Measurements from ENCODE around the gene SMG5.

SMG5 gene

DNA sequence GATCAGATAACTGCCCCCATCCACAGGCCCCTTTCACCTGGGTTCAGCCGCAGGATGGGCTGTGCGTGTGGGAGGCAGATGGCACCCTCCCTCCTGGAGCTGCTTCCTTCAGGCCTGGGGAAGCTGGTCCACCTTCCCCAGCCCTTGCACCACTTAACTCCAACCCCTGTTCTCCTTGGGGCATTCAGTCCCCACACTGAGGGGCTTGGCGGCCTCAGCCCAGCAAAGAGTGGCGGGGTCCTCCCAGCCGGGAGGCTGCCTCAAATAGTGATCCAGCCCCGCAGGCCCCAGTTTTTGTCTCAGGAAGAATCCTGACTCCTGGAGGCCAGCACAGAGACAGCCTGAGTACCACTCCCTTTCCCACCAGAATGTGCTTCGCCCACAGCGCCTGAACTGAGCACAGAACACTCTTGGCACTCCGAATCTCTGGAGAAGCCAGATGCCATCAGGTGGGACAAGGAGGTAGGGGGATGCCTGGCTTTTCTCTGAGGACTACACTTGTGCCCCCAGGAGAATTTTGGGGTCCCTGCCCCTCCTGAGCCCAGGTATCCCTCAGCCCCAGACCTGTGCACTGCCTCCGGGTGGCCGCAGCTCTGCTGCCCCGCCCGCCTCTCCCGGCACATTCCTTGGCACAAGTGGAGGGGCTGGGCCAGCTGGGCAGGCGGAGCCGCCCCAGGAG lies 35.7 kb downstream of the SMG5 start:
- Mint-ChIP-seq H3K4me1 (ENCODE audit: low read depth in 2 of 2) (peaks cover 15 to 18% of the 10 kb centered on the region in 2 donors), H3K9me3 (no peaks in the 10 kb centered on the region), H3K36me3 (ENCODE audit: insufficient read depth) (peaks cover 39% of the 10 kb centered on the region), H3K4me3 (peak overlapping the region in 1 of 2 donors; percentile 41), H3K27me3 (no peaks in the 10 kb centered on the region), H3K27ac (peak overlapping the region in 1 of 2 donors; percentile 60)
- no peak for ATAC-seq (replicated peaks)
- no peak for DNase-seq

DNA sequence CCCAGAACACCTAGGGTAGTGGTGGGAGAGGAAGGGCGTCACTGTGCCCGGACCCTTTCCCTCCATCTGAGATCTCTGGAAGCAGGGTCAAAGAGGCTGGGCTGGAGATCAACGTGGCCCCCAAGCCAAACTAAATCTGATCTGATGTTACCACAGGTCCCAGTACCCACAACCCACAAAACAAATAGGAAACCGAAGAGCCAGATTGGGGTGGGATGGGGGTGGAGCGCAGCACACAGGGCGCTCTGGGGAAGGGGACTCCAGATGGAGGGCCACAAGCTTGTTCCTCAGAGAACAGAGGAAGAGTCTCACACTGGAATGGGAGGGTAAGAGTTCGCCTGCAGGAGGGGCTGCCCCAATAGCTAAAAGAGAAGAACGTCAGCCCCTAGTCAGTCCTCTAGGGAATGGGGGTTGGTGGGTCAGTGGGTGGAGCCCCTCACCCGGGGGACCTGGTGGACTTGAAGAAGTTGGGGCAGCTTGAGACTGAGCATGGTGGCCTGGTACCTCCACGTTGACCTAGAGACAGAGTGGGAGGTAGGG lies 36.3 kb downstream of the SMG5 start:
- no peak for DNase-seq
- H3K27ac Mint-ChIP-seq: peak overlapping the region in 1 of 2 donors; percentile 41
- no peaks in the 10 kb centered on the region for H3K27me3 Mint-ChIP-seq
- no peaks in the 10 kb centered on the region for H3K9me3 Mint-ChIP-seq
- peaks cover 45% of the 10 kb centered on the region for H3K36me3 Mint-ChIP-seq (ENCODE audit: insufficient read depth)
- peak overlapping the region; percentile 90 for H3K4me3 Mint-ChIP-seq
- H3K4me1 Mint-ChIP-seq (ENCODE audit: low read depth in 2 of 2): peaks cover 15 to 18% of the 10 kb centered on the region in 2 donors
- ATAC-seq (replicated peaks): no peak

DNA sequence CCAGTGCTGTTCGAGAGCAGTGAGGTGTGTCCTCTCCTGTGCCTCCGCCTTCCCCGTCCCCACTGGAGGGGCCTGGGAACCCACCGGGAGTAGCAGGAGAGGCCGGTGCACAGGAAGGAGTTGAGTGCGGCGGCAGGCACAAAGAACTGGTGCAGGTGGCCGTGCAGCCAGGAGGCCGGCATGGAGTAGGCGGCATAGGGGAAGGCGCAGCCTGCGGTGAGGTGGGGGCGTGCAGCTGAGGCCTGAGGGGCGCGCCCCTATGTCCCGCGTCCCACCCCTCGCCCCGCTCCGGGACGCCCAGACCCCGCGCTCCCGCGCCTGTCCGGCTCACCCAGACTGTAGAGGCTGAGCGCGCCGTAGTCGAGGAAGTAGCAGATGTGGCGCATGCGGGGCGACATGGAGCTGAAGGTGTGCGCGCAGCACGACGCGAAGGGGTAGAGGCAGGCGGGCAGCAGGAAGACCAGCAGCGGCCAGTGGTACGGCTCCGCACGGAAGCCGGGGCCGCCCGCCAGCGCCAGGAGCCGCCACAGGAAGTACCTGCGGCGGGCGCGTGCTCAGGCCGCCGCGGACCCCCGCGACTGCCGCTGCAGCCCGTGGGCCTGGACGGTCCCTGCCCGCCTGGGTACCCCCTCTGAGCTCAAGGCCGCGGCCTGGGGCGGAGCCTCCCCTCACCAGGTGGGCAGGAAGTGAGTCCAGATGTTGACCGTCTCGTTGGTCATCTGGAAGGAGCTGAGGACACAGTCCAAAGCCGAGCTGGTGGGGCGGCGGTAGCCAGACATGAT lies 37.0 kb downstream of the SMG5 start:
- Mint-ChIP-seq H3K9me3 (no peaks in the 10 kb centered on the region), H3K27me3 (no peaks in the 10 kb centered on the region), H3K4me3 (peak overlapping the region; percentile 90), H3K4me1 (ENCODE audit: low read depth in 2 of 2) (peaks cover 15 to 21% of the 10 kb centered on the region in 2 donors), H3K36me3 (ENCODE audit: insufficient read depth) (peaks cover 40% of the 10 kb centered on the region), H3K27ac (peak overlapping the region; percentile 70 to 86)
- DNase-seq (peak; percentile 27 to 33 (median 30)), ATAC-seq (replicated peaks) (peak; percentile 82)

DNA sequence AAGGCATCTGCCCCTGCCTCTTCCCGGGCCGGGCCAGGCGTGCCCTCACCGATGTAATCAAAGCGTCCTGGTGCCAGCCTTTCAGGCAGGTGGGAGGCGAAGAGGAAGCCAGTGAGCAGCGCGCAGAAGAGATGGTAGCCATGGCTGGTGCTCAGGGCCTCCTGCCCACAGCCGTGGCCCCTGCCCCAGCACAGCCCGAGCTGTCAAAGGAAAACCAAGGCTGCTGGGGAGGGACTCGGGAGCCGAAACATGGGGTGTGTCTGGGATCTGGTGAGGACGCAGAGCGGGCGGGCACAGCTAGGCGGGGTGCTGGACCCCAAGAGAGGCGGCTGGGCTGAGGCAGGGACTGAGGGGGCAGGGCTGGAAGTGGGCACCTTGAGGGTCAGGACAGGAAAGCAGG lies 37.9 kb downstream of the SMG5 start:
- peak overlapping the region; percentile 90 for H3K4me3 Mint-ChIP-seq
- peaks cover 15 to 24% of the 10 kb centered on the region in 2 donors for H3K4me1 Mint-ChIP-seq (ENCODE audit: low read depth in 2 of 2)
- H3K9me3 Mint-ChIP-seq: no peaks in the 10 kb centered on the region
- H3K27me3 Mint-ChIP-seq: no peaks in the 10 kb centered on the region
- DNase-seq (no peak), ATAC-seq (replicated peaks) (no peak)
- H3K36me3 Mint-ChIP-seq (ENCODE audit: insufficient read depth): peaks cover 37% of the 10 kb centered on the region
- peak overlapping the region; percentile 70 to 86 for H3K27ac Mint-ChIP-seq

DNA sequence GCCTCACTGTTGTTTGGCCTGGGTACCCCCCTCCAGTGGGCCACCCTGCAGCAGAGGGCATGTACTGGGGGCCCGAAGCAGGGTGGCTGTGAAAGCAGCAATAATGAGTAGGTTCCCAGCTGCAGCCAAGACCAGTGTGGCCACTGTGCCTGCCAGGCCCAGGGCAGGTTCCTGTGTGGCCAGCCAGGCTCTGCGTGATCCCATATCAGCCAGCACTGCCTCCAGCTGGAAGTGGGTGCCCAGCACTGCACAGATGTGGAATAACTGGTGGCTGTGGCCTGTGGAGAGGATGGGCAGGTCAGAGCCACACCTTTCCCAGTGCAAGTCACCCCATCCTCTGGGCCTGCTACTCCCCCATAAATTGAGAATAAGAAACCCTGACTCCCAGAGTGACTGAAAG lies 38.5 kb downstream of the SMG5 start:
- Mint-ChIP-seq H3K4me3 (peak overlapping the region; percentile 90), H3K9me3 (no peaks in the 10 kb centered on the region), H3K36me3 (ENCODE audit: insufficient read depth) (peaks cover 39% of the 10 kb centered on the region), H3K4me1 (ENCODE audit: low read depth in 2 of 2) (peaks cover 15 to 26% of the 10 kb centered on the region in 2 donors), H3K27ac (peak overlapping the region in 1 of 2 donors; percentile 70), H3K27me3 (no peaks in the 10 kb centered on the region)
- DNase-seq (no peak), ATAC-seq (replicated peaks) (no peak)

DNA sequence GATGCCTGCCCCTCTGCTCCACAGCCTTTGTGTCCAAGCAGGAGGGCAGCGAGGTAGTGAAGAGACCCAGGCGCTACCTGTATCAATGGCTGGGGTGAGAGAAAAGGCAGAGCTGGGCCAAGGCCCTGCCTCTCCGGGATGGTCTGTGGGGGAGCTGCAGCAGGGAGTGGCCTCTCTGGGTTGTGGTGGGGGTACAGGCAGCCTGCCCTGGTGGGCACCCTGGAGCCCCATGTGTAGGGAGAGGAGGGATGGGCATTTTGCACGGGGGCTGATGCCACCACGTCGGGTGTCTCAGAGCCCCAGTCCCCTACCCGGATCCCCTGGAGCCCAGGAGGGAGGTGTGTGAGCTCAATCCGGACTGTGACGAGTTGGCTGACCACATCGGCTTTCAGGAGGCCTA lies 39.9 kb downstream of the SMG5 start:
- no peak for DNase-seq
- H3K27me3 Mint-ChIP-seq: no peaks in the 10 kb centered on the region
- H3K4me1 Mint-ChIP-seq (ENCODE audit: low read depth in 2 of 2): peaks cover 15 to 26% of the 10 kb centered on the region in 2 donors
- H3K4me3 Mint-ChIP-seq: no peak overlapping the region
- no peak for ATAC-seq (replicated peaks)
- no peaks in the 10 kb centered on the region for H3K9me3 Mint-ChIP-seq
- peak overlapping the region; percentile 13 to 71 for H3K27ac Mint-ChIP-seq
- peaks cover 40% of the 10 kb centered on the region for H3K36me3 Mint-ChIP-seq (ENCODE audit: insufficient read depth)

DNA sequence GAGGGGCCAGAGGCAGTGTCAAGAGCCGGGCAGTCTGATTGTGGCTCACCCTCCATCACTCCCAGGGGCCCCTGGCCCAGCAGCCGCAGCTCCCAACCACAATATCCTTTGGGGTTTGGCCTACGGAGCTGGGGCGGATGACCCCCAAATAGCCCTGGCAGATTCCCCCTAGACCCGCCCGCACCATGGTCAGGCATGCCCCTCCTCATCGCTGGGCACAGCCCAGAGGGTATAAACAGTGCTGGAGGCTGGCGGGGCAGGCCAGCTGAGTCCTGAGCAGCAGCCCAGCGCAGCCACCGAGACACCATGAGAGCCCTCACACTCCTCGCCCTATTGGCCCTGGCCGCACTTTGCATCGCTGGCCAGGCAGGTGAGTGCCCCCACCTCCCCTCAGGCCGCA lies 40.7 kb downstream of the SMG5 start, which contains the start of gene BGLAP:
Gene BGLAP (plus strand): TSS at position 259 of the 400 bp plus-strand sequence. CDS start 48 bp downstream, at position 307.
- DNase-seq: no peak
- H3K4me3 Mint-ChIP-seq: no peak within 1 kb of the TSS
- H3K9me3 Mint-ChIP-seq: no peaks in the 10 kb centered on the region
- no peak for ATAC-seq (replicated peaks)
- no peaks in the 10 kb centered on the region for H3K27me3 Mint-ChIP-seq
- H3K27ac Mint-ChIP-seq: peak within 1 kb of the TSS; percentile 13 to 71
- H3K4me1 Mint-ChIP-seq (ENCODE audit: low read depth in 2 of 2): peaks cover 15 to 23% of the 10 kb centered on the region in 2 donors
- peaks cover 44% of the 10 kb centered on the region for H3K36me3 Mint-ChIP-seq (ENCODE audit: insufficient read depth)

DNA sequence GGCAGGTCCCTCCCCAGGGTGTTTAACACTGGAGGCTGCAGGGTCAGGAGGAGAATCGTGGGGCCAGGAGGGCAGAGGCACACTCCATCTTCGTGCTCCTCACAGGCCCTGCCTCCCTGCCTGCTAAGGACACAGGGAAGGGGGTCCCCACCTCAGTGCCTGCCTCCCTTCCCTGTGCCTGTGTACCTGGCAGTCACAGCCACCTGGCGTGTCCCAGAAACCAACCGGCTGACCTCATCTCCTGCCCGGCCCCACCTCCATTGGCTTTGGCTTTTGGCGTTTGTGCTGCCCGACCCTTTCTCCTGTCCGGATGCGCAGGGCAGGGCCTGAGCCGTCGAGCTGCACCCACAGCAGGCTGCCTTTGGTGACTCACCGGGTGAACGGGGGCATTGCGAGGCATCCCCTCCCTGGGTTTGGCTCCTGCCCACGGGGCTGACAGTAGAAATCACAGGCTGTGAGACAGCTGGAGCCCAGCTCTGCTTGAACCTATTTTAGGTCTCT lies 41.3 kb downstream of the SMG5 start:
- no peak for DNase-seq
- Mint-ChIP-seq H3K9me3 (no peaks in the 10 kb centered on the region), H3K27me3 (no peaks in the 10 kb centered on the region), H3K4me1 (ENCODE audit: low read depth in 2 of 2) (peaks cover 15 to 23% of the 10 kb centered on the region in 2 donors), H3K4me3 (no peak overlapping the region), H3K36me3 (ENCODE audit: insufficient read depth) (peaks cover 46% of the 10 kb centered on the region), H3K27ac (no peak overlapping the region)
- no peak for ATAC-seq (replicated peaks)

DNA sequence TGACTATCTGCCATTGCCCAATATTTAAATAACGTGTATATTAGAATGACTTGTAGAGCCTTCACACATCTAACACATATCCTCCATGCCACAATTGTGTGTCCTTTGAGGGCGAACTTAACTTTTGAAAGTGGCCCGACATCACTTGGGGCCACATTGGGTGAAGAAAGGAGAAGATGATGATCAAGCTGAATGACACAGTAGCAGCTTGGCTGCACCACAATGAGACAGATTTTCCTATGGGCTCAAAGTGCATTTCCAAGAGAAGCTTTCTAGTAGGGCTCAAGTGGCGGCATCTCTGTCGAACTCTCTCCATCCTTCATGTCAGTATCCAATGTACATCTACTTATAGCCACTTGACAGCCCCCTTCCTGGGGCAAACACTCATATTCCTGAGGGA lies 44.4 kb downstream of the SMG5 start:
- no peaks in the 10 kb centered on the region for H3K27me3 Mint-ChIP-seq
- H3K36me3 Mint-ChIP-seq (ENCODE audit: insufficient read depth): peaks cover 48% of the 10 kb centered on the region
- no peak overlapping the region for H3K4me3 Mint-ChIP-seq
- ATAC-seq (replicated peaks) (no peak), DNase-seq (no peak)
- no peaks in the 10 kb centered on the region for H3K9me3 Mint-ChIP-seq
- H3K27ac Mint-ChIP-seq: no peak overlapping the region
- H3K4me1 Mint-ChIP-seq (ENCODE audit: low read depth in 2 of 2): peaks cover 0 to 8% of the 10 kb centered on the region in 2 donors

DNA sequence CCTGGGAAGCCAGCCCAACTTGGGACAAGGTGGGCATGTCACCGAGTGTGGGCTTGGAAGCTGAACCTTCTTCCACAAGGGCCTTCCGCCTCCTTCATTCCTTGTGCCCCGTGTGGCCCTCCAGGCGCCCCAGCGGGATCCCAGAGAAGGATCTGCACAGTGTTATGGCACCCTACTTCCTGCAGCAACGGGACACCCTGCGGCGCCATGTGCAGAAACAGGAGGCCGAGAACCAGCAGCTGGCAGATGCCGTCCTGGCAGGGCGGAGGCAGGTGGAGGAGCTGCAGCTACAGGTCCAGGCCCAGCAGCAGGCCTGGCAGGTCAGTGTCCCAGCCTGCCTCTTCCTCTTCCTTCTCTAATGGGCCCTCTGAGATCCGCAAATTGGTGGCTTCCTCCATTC lies 46.5 kb downstream of the SMG5 start:
- H3K27ac Mint-ChIP-seq: peak overlapping the region in 1 of 2 donors; percentile 13
- peaks cover 52% of the 10 kb centered on the region for H3K36me3 Mint-ChIP-seq (ENCODE audit: insufficient read depth)
- no peaks in the 10 kb centered on the region for H3K9me3 Mint-ChIP-seq
- no peaks in the 10 kb centered on the region for H3K27me3 Mint-ChIP-seq
- peaks cover 0 to 8% of the 10 kb centered on the region in 2 donors for H3K4me1 Mint-ChIP-seq (ENCODE audit: low read depth in 2 of 2)
- no peak overlapping the region for H3K4me3 Mint-ChIP-seq
- no peak for ATAC-seq (replicated peaks)
- DNase-seq: no peak

DNA sequence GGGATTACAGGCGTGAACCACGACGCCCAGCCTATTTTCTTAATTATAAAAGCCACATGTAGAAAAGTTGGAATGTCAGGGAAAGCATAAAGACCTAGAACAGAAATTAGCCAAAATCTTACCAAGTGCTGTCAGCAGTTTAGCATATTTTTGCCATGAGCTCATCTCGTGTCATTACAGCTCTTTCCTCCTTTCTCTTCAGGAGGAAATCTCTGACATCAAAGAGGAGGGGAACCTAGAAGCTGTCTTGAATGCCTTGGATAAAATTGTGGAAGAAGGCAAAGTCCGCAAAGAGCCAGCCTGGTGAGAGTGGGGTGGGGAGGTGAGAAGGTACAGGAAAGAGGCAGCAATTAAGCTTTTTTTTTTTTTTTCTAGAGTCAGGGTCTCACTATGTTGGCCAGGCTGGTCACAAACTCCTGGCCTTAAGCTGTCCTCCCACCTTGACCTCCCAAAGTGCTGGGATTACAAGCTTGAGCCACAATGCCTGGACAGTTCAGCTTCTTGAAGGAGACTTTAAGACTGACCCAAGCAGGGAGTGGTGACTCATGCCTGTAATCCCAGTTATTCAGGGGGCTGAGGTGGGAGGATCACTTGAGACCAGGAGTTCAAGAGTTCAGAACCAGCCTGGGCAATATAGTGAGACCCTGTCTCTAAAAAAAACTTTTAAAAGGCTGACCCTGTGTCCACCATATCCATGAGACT lies 49.0 kb downstream of the SMG5 start:
- peaks cover 65% of the 10 kb centered on the region for H3K36me3 Mint-ChIP-seq (ENCODE audit: insufficient read depth)
- DNase-seq (no peak), ATAC-seq (replicated peaks) (no peak)
- no peaks in the 10 kb centered on the region for H3K9me3 Mint-ChIP-seq
- no peaks in the 10 kb centered on the region for H3K27me3 Mint-ChIP-seq
- H3K27ac Mint-ChIP-seq: no peak overlapping the region
- H3K4me1 Mint-ChIP-seq (ENCODE audit: low read depth in 2 of 2): no peaks in the 10 kb centered on the region
- no peak overlapping the region for H3K4me3 Mint-ChIP-seq

DNA sequence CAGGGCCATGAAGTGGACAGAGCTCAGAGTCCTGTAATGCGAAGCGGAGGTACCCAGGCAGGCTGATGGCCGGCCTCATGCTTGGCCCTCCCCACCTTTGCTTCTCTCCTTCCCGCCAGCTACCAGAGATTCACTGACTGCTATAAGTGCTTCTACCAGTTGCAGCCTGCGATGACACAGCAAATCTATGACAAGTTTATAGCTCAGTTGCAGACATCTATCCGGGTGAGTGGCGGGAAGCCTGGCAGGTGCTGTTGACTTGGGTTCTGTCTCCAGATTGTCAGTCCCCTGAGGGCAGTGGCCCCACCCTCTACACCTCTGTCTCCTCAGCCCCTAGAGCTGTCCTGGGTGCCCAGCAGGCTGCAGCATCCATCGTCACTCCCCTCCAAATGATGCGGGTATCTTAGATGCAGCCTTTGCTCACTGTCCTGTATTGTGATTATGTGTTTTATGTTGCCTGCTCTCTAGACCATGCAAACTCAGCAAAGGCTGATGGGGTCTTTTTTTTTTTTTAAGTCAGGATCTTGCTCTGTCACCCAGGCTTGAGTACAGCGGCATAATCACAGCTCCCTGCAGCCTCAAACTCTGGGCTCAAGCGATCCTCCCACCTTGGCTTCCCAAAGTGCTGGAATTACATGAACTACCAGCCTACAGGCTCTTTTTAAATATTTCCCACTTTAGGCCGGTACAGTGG lies 50.3 kb downstream of the SMG5 start:
- no peaks in the 10 kb centered on the region for H3K27me3 Mint-ChIP-seq
- no peak for ATAC-seq (replicated peaks)
- H3K9me3 Mint-ChIP-seq: no peaks in the 10 kb centered on the region
- H3K27ac Mint-ChIP-seq: no peak overlapping the region
- H3K4me1 Mint-ChIP-seq (ENCODE audit: low read depth in 2 of 2): no peaks in the 10 kb centered on the region
- no peak for DNase-seq
- peaks cover 66% of the 10 kb centered on the region for H3K36me3 Mint-ChIP-seq (ENCODE audit: insufficient read depth)
- H3K4me3 Mint-ChIP-seq: no peak overlapping the region

DNA sequence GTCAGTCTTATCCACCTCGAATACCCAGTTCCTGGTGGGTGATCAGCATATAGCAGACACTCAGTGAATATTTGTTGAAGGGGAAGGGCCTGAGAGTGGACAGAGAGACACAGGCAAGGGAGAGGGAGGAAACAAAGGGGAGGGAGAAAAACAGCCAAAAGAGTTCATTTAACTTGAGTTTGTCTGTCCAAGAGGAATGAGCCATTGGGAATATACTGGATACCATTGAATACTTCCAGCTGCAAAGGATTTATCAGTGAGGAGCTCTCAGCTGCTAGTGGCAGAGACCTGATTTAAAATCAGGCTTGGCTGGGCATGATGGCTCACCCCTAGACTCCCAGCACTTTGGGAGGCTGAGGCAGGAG lies 52.2 kb downstream of the SMG5 start:
- DNase-seq (no peak), ATAC-seq (replicated peaks) (no peak)
- Mint-ChIP-seq H3K4me3 (no peak overlapping the region), H3K36me3 (ENCODE audit: insufficient read depth) (peaks cover 58% of the 10 kb centered on the region), H3K9me3 (no peaks in the 10 kb centered on the region), H3K4me1 (ENCODE audit: low read depth in 2 of 2) (peaks cover 1 to 5% of the 10 kb centered on the region in 2 donors), H3K27ac (no peak overlapping the region), H3K27me3 (no peaks in the 10 kb centered on the region)

Measured in effector memory CD8-positive, alpha-beta T cell (primary cell).